B cell (primary cell): ENCODE measurements around the gene MROH2A. TPM values are rescaled to one million over a fixed set of nuclear protein-coding genes. Genes with fewer than 3 reads are reported as not detected.

Experiments used
- ATAC-seq: fragments of 200-7000 bp; cut with Tn5 transposase; one replicate; pipeline ENCODE4 v1.10.0; 2021; ENCODE audit warnings: low read depth, mild to moderate bottlenecking, moderate number of reproducible peaks, moderate library complexity
- CTCF ChIA-PET: fragments of 350-600 bp; sonication (Branson Sonifier 250); formaldehyde crosslinking; loops from one replicate; lab custom pipeline; 2021; ENCODE audit warnings: antibody characterized with exemption, inconsistent platforms; lab: Charles Lee
- POLR2A ChIA-PET: fragments of 350-600 bp; sonication (Branson Sonifier 250); formaldehyde crosslinking; loops from one replicate; lab custom pipeline; 2021; ENCODE audit warnings: antibody characterized with exemption; lab: Charles Lee
- DNase-seq: peaks from one replicate; pipeline ENCODE4 v3.0.0; 2013
- H2AFZ ChIP-seq: 2 replicates; pipeline ENCODE4 v1.6.1; 2012; ENCODE audit warnings: mild to moderate bottlenecking, low read depth, low read length; ENCODE audit not compliant: insufficient read depth, poor library complexity, severe bottlenecking
- H3K27ac ChIP-seq, 2 donors: 1 replicate in 1 of 2; 2 replicates in 1 of 2; pipeline ENCODE4 v1.5.1; 2012 to 2013; ENCODE audit warnings: low read length in 2 of 2, mild to moderate bottlenecking in 2 of 2, moderate library complexity in 1 of 2
- H3K27me3 ChIP-seq, 4 experiments: fragments of 200-600 bp in 1 of 4; sonication (generic) in 1 of 4; replicated peaks in 1 of 4; 1 replicate in 2 of 4; 2 replicates in 2 of 4; pipeline versions ENCODE4 v1.6.1 to v1.7.0; 2013 to 2016; ENCODE audit warnings: low read length in 3 of 4, mild to moderate bottlenecking in 2 of 4, mixed read lengths in 1 of 4, moderate library complexity in 1 of 4; ENCODE audit not compliant: insufficient read depth in 4 of 4, control insufficient read depth in 3 of 4; ENCODE audit errors: control extremely low read depth in 1 of 4
- H3K36me3 ChIP-seq, 2 experiments: replicated peaks in 1 of 2; 1 replicate in 1 of 2; 2 replicates in 1 of 2; pipeline versions ENCODE4 v1.6.1 to v1.7.1; 2013; ENCODE audit warnings: low read length in 1 of 2; ENCODE audit not compliant: insufficient read depth in 2 of 2, control insufficient read depth in 1 of 2; ENCODE audit errors: control extremely low read depth in 1 of 2, extremely low read depth in 1 of 2
- H3K4me1 ChIP-seq, 2 donors: fragments of 200-600 bp in 1 of 2; sonication (generic) in 1 of 2; 1 replicate in 1 of 2; 2 replicates in 1 of 2; pipeline versions ENCODE4 v1.5.1 to v1.6.1; 2013 to 2017; ENCODE audit warnings: low read length in 2 of 2; ENCODE audit not compliant: control insufficient read depth in 2 of 2, insufficient read depth in 2 of 2
- H3K4me2 ChIP-seq: replicated peaks from 2 replicates; pipeline ENCODE3; 2012; ENCODE audit warnings: mild to moderate bottlenecking, low read depth, low read length; ENCODE audit not compliant: poor library complexity, severe bottlenecking
- H3K4me3 ChIP-seq, 5 experiments: fragments of 200-600 bp in 1 of 5; sonication (generic) in 1 of 5; 1 replicate in 3 of 5; 2 replicates in 2 of 5; pipeline versions ENCODE4 v1.5.1 to v1.7.0; 2011 to 2016; ENCODE audit warnings: low read length in 4 of 5, mild to moderate bottlenecking in 4 of 5, low read depth in 2 of 5, control low read depth in 1 of 5, moderate library complexity in 1 of 5; ENCODE audit not compliant: insufficient read depth in 1 of 5; ENCODE audit errors: control extremely low read depth in 1 of 5, extremely low read depth in 1 of 5
- H3K79me2 ChIP-seq: fragments of 200-600 bp; sonication (generic); one replicate; pipeline ENCODE4 v1.6.0; 2016; ENCODE audit warnings: low read length; ENCODE audit not compliant: control insufficient read depth, insufficient read depth
- H3K9ac ChIP-seq: fragments of 200-600 bp; sonication (generic); 2 replicates; pipeline ENCODE4 v1.6.1; 2017; ENCODE audit warnings: mild to moderate bottlenecking, low read length, moderate library complexity
- H3K9me3 ChIP-seq, 3 donors: one replicate each; pipeline versions ENCODE4 v1.6.1 to v1.7.1; 2013; ENCODE audit warnings: low read length in 2 of 3; ENCODE audit not compliant: control insufficient read depth in 2 of 3, insufficient read depth in 1 of 3; ENCODE audit errors: control extremely low read depth in 1 of 3
- H4K20me1 ChIP-seq: 2 replicates; pipeline ENCODE4 v1.6.0; 2012; ENCODE audit warnings: mild to moderate bottlenecking, low read length; ENCODE audit not compliant: insufficient read depth, control insufficient read depth, poor library complexity, severe bottlenecking
- H3K27ac Mint-ChIP-seq: one replicate; pipeline ENCODE4 v1.8.0; 2021; ENCODE audit warnings: mixed read lengths
- H3K27me3 Mint-ChIP-seq: one replicate; pipeline ENCODE4 v1.8.0; 2021; ENCODE audit warnings: mixed read lengths
- H3K4me1 Mint-ChIP-seq: one replicate; pipeline ENCODE4 v1.8.0; 2021; ENCODE audit warnings: mixed read lengths
- H3K4me3 Mint-ChIP-seq: one replicate; pipeline ENCODE4 v1.8.0; 2021; ENCODE audit warnings: mixed read lengths
- H3K9me3 Mint-ChIP-seq: one replicate; pipeline ENCODE4 v1.8.0; 2022; ENCODE audit warnings: mixed read lengths; ENCODE audit not compliant: insufficient read depth
- CTCF ChIP-seq: fragments of 200-600 bp; IDR thresholded peaks from one replicate; pipeline ENCODE4 v1.8.0; 2022; ENCODE audit warnings: antibody characterized with exemption, mild to moderate bottlenecking
- EZH2 ChIP-seq: IDR thresholded peaks from 2 replicates; pipeline ENCODE4 v1.6.1; 2012; ENCODE audit warnings: borderline replicate concordance, low read depth, mild to moderate bottlenecking, moderate library complexity, low read length; ENCODE audit not compliant: insufficient read depth, poor library complexity, severe bottlenecking
- WGBS: methylation state at CpG from one replicate; pipeline ENCODE4 v1.1.5; 2013; ENCODE audit warnings: missing lambda C conversion rate; ENCODE audit not compliant: insufficient coverage; 5-methylcytosine and 5-hydroxymethylcytosine counted together
- intact Hi-C: fragments of 100-400 bp; cut with micrococcal nuclease; formaldehyde crosslinking; loops from one replicate; pipeline ENCODE4 v1.10.0; 2022
- polyA plus RNA-seq: library from polyadenylated mRNA; depleted of rRNA; stranded (reverse); fragments of >200 nt; gene quantifications from 2 replicates; pipeline ENCODE4 v1.2.3, GENCODE V29; 2012
- total RNA-seq, 2 donors: library from RNA; stranded (reverse); fragments of 120-200 nt in 1 of 2; gene quantifications; 1 replicate in 1 of 2; 2 replicates in 1 of 2; pipeline versions ENCODE4 v1.2.3 to v1.2.4, GENCODE V29; 2013 to 2022

MROH2A gene
- total and polyA plus RNA-seq, 2 donors (not counting 1 experiment from before 2014, with no cell fraction given), result not detected

GRCh38 chr2:233844064-233844807 is 66.1 kb downstream of the MROH2A start:
- Mint-ChIP-seq H3K4me1 (peaks cover 3% of the 10 kb centered on the region), H3K27me3 (no peaks in the 10 kb centered on the region), H3K9me3 (no peaks in the 10 kb centered on the region), H3K27ac (no peak overlapping the region), H3K4me3 (no peak overlapping the region)
- WGBS, result 98% methylated on average over 14 of the region's 19 CpGs
- Histone ChIP-seq H3K9me3 (no peaks in the 10 kb centered on the region), H2AFZ (no peak overlapping the region), H3K27ac (no peak overlapping the region), H3K79me2 (peaks cover 8% of the 10 kb centered on the region), H3K9ac (no peak overlapping the region), H3K4me2 (no peak overlapping the region), H3K4me3 (no peak overlapping the region), H4K20me1 (no peaks in the 10 kb centered on the region), H3K27me3 (no peaks in the 10 kb centered on the region), H3K36me3 (no peaks in the 10 kb centered on the region), H3K4me1 (no peaks in the 10 kb centered on the region)
- ChIA-PET CTCF (no interaction called here), POLR2A (no interaction called here)
- intact Hi-C loops, result no loop called here
- TF ChIP-seq EZH2 (no peak), CTCF (no peak)
- DNase-seq (no peak), ATAC-seq (no peak)

- H3K27ac Mint-ChIP-seq, result no peak overlapping the region
- Histone ChIP-seq H3K4me2 (no peak overlapping the region), H4K20me1 (no peaks in the 10 kb centered on the region), H3K27ac (no peak overlapping the region), H3K9ac (no peak overlapping the region), H3K36me3 (no peaks in the 10 kb centered on the region), H2AFZ (no peak overlapping the region), H3K4me1 (no peaks in the 10 kb centered on the region), H3K4me3 (no peak overlapping the region), H3K9me3 (no peaks in the 10 kb centered on the region), H3K27me3 (no peaks in the 10 kb centered on the region), H3K79me2 (peaks cover 8% of the 10 kb centered on the region)
- DNase-seq, result no peak
- ATAC-seq, result no peak
- ChIA-PET CTCF (no interaction called here), POLR2A (no interaction called here)
- no peaks in the 10 kb centered on the region for H3K27me3 Mint-ChIP-seq
- WGBS, result 100% methylated on average over 3 of the region's 3 CpGs
- TF ChIP-seq EZH2 (no peak), CTCF (no peak)
- peaks cover 3% of the 10 kb centered on the region for H3K4me1 Mint-ChIP-seq
- H3K4me3 Mint-ChIP-seq, result no peak overlapping the region
- no peaks in the 10 kb centered on the region for H3K9me3 Mint-ChIP-seq
- intact Hi-C loops, result no loop called here
These were observed 66.7 kb downstream of the MROH2A start for GRCh38 chr2:233844836-233845235.
